ENCODE measurements around the gene KLHL36.

KLHL36 gene

DNA sequence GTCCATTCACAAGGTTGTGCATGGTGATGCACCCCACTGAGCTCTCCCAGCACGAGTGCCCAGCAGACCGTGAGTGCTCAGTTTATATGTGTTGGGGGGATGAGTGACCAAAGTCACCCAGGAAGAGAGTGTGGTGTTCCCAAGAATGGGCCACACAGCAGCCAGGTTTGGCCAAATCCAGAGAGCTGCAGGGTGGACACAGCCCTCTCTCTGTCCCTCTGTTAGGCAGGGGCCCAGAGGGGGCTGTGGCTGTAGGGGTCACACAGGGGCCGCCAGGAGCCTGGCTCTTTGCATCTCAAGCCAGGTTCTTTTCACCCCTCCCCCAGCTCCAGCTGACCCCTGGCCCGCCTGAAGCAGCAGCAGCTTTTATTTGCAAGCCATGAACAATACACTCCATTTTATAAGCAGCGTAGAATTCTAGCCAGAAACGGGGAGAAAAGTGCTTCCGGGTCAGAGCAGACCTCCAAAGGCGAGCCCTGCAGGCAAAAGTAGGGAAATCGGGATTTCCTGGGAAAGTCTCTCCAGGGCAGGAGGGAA, 43.8 kb upstream of the KLHL36 start:
- DNase-seq (ENCODE audit: low read depth): no peak
- TF ChIP-seq, protein P1, sequence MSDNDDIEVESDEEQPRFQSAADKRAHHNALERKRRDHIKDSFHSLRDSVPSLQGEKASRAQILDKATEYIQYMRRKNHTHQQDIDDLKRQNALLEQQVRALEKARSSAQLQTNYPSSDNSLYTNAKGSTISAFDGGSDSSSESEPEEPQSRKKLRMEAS (IDR thresholded peaks at IDR 0.05; ENCODE audit: low read depth, low read length): no peak
- TF ChIP-seq, protein P2, sequence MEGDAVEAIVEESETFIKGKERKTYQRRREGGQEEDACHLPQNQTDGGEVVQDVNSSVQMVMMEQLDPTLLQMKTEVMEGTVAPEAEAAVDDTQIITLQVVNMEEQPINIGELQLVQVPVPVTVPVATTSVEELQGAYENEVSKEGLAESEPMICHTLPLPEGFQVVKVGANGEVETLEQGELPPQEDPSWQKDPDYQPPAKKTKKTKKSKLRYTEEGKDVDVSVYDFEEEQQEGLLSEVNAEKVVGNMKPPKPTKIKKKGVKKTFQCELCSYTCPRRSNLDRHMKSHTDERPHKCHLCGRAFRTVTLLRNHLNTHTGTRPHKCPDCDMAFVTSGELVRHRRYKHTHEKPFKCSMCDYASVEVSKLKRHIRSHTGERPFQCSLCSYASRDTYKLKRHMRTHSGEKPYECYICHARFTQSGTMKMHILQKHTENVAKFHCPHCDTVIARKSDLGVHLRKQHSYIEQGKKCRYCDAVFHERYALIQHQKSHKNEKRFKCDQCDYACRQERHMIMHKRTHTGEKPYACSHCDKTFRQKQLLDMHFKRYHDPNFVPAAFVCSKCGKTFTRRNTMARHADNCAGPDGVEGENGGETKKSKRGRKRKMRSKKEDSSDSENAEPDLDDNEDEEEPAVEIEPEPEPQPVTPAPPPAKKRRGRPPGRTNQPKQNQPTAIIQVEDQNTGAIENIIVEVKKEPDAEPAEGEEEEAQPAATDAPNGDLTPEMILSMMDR (IDR thresholded peaks at IDR 0.05; ENCODE audit: low read depth, low read length): no peak
- TF ChIP-seq POLR2A (IDR thresholded peaks at IDR 0.05; ENCODE audit: extremely low read depth, insufficient read length) (no peak), MYC (IDR thresholded peaks at IDR 0.05; ENCODE audit: low read depth, low read length) (no peak)
- H3K4me3 ChIP-seq (ENCODE audit: low read depth, low read length): no peak overlapping the region

- TF ChIP-seq POLR2A (IDR thresholded peaks at IDR 0.05; ENCODE audit: extremely low read depth, insufficient read length) (no peak), MYC (IDR thresholded peaks at IDR 0.05; ENCODE audit: low read depth, low read length) (no peak)
- TF ChIP-seq, protein P2 (IDR thresholded peaks at IDR 0.05; ENCODE audit: low read depth, low read length): no peak
- TF ChIP-seq, protein P1 (IDR thresholded peaks at IDR 0.05; ENCODE audit: low read depth, low read length): no peak
- no peak overlapping the region for H3K4me3 ChIP-seq (ENCODE audit: low read depth, low read length)
- DNase-seq (ENCODE audit: low read depth): no peak
These were observed 42.9 kb upstream of the KLHL36 start for GRCh38 chr16:84605339-84605848.

DNA sequence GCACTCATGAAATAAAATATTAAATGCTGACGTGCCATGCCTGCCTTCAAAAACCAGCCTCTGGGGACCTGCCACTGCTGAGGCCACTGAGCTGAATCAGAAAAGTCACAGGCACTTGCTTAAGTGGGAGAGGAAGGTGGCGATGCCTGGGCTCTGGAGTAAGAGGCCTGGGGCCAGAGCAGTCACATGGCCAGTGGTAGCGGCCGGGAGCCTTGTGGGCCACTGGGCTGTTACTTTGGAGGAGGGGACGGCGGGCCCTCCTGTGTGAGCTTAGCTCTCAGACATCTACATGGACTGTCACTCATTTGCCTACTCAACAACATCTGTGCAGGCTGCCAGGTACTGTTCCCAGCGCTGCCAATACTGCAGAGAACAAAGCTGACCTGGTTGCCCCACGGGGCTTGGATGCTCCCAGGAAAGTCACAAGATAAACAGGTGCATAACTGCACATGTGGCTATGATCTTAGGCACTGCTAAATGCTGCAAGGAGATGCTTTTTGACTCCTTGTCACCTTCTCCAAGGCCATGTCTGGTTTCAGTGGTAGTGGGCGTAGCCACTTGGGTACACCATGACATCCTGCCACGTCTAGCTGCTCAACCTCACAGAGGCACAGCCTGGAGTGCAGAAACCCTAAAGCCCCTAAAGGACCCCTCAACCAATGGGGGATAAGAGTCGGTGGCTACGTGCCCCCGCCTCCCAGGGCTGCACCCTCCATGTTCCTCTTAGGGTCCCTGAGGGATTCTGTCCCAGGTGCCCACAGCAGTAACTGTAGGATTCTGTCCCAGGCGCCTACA, 42.0 kb upstream of the KLHL36 start:
- TF ChIP-seq MYC (IDR thresholded peaks at IDR 0.05; ENCODE audit: low read depth, low read length) (no peak), POLR2A (IDR thresholded peaks at IDR 0.05; ENCODE audit: extremely low read depth, insufficient read length) (no peak)
- TF ChIP-seq, protein P1 (IDR thresholded peaks at IDR 0.05; ENCODE audit: low read depth, low read length): no peak
- TF ChIP-seq, protein P2 (IDR thresholded peaks at IDR 0.05; ENCODE audit: low read depth, low read length): no peak
- H3K4me3 ChIP-seq (ENCODE audit: low read depth, low read length): no peak overlapping the region
- DNase-seq (ENCODE audit: low read depth): no peak

- no peak overlapping the region for H3K4me3 ChIP-seq (ENCODE audit: low read depth, low read length)
- DNase-seq (ENCODE audit: low read depth): no peak
- TF ChIP-seq POLR2A (IDR thresholded peaks at IDR 0.05; ENCODE audit: extremely low read depth, insufficient read length) (no peak), MYC (IDR thresholded peaks at IDR 0.05; ENCODE audit: low read depth, low read length) (no peak)
- TF ChIP-seq, protein P1 (IDR thresholded peaks at IDR 0.05; ENCODE audit: low read depth, low read length): no peak
- TF ChIP-seq, protein P2 (IDR thresholded peaks at IDR 0.05; ENCODE audit: low read depth, low read length): no peak
These were observed 41.2 kb upstream of the KLHL36 start for GRCh38 chr16:84607061-84607460.

GRCh38 chr16:84607694-84608093, 40.6 kb upstream of the KLHL36 start:
- peak; percentile 85 for DNase-seq (ENCODE audit: low read depth)
- H3K4me3 ChIP-seq (ENCODE audit: low read depth, low read length): no peak overlapping the region
- TF ChIP-seq, protein P2 (IDR thresholded peaks at IDR 0.05; ENCODE audit: low read depth, low read length): no peak
- TF ChIP-seq, protein P1 (IDR thresholded peaks at IDR 0.05; ENCODE audit: low read depth, low read length): no peak; the same call in 1 of the 2 replicates
- TF ChIP-seq MYC (IDR thresholded peaks at IDR 0.05; ENCODE audit: low read depth, low read length) (no peak), POLR2A (IDR thresholded peaks at IDR 0.05; ENCODE audit: extremely low read depth, insufficient read length) (no peak)

All from NB4 (cell line).